ENCODE results near the gene SNTG2.

Gene SNTG2

GRCh38 chr2:981258-981657, 30.6 kb downstream of the SNTG2 start:
- H3K27ac ChIP-seq = no peak overlapping the region

GRCh38 chr2:981759-982158, 31.1 kb downstream of the SNTG2 start:
- Histone ChIP-seq H3K27ac (no peak overlapping the region), H3K4me3 (no peak overlapping the region)

More at GRCh38 chr2:981258-981657, 30.6 kb downstream of the SNTG2 start:
- no peak overlapping the region for H3K4me3 ChIP-seq

GRCh38 chr2:985317-985898, 34.8 kb downstream of the SNTG2 start:
- Histone ChIP-seq H3K4me3 (no peak overlapping the region), H3K27ac (no peak overlapping the region)

GRCh38 chr2:987789-988188, 37.1 kb downstream of the SNTG2 start:
- Histone ChIP-seq H3K27ac (no peak overlapping the region), H3K4me3 (no peak overlapping the region)

GRCh38 chr2:989781-990467, 39.3 kb downstream of the SNTG2 start:
- Histone ChIP-seq H3K4me3 (no peak overlapping the region), H3K27ac (no peak overlapping the region)

GRCh38 chr2:990970-991369, 40.3 kb downstream of the SNTG2 start:
- H3K27ac ChIP-seq = no peak overlapping the region

GRCh38 chr2:1002350-1002749, 51.7 kb downstream of the SNTG2 start:
- Histone ChIP-seq H3K4me3 (no peak overlapping the region), H3K27ac (no peak overlapping the region)

More at GRCh38 chr2:990970-991369, 40.3 kb downstream of the SNTG2 start:
- no peak overlapping the region for H3K4me3 ChIP-seq

- H3K4me3 ChIP-seq = no peak overlapping the region
- H3K27ac ChIP-seq = no peak overlapping the region
These were observed 53.7 kb downstream of the SNTG2 start for GRCh38 chr2:1004398-1004797.

- no peak overlapping the region for H3K4me3 ChIP-seq
- no peak overlapping the region for H3K27ac ChIP-seq
These were observed 59.8 kb downstream of the SNTG2 start for GRCh38 chr2:1010415-1010930.

GRCh38 chr2:1011006-1011405, 60.4 kb downstream of the SNTG2 start:
- Histone ChIP-seq H3K27ac (no peak overlapping the region), H3K4me3 (no peak overlapping the region)

- Histone ChIP-seq H3K4me3 (no peak overlapping the region), H3K27ac (no peak overlapping the region)
These were observed 61.3 kb downstream of the SNTG2 start for GRCh38 chr2:1011985-1012384.

- H3K27ac ChIP-seq = no peak overlapping the region
- H3K4me3 ChIP-seq = no peak overlapping the region
These were observed 64.2 kb downstream of the SNTG2 start for GRCh38 chr2:1014802-1015201.

GRCh38 chr2:1016500-1016899, 65.9 kb downstream of the SNTG2 start:
- Histone ChIP-seq H3K27ac (no peak overlapping the region), H3K4me3 (no peak overlapping the region)

GRCh38 chr2:1017827-1018226, 67.2 kb downstream of the SNTG2 start:
- H3K27ac ChIP-seq = no peak overlapping the region
- no peak overlapping the region for H3K4me3 ChIP-seq

- Histone ChIP-seq H3K4me3 (no peak overlapping the region), H3K27ac (no peak overlapping the region)
These were observed 69.6 kb downstream of the SNTG2 start for GRCh38 chr2:1020206-1020605.

GRCh38 chr2:1022178-1022577, 71.5 kb downstream of the SNTG2 start:
- Histone ChIP-seq H3K4me3 (no peak overlapping the region), H3K27ac (no peak overlapping the region)

GRCh38 chr2:1024981-1025380, 74.3 kb downstream of the SNTG2 start:
- no peak overlapping the region for H3K4me3 ChIP-seq
- no peak overlapping the region for H3K27ac ChIP-seq

GRCh38 chr2:1026141-1026540, 75.5 kb downstream of the SNTG2 start:
- Histone ChIP-seq H3K4me3 (no peak overlapping the region), H3K27ac (no peak overlapping the region)

GRCh38 chr2:1028831-1029230, 78.2 kb downstream of the SNTG2 start:
- no peak overlapping the region for H3K4me3 ChIP-seq

GRCh38 chr2:1032030-1032429, 81.4 kb downstream of the SNTG2 start:
- H3K27ac ChIP-seq = no peak overlapping the region
- no peak overlapping the region for H3K4me3 ChIP-seq

More at GRCh38 chr2:1028831-1029230, 78.2 kb downstream of the SNTG2 start:
- H3K27ac ChIP-seq = no peak overlapping the region

GRCh38 chr2:1033069-1033468, 82.4 kb downstream of the SNTG2 start:
- no peak overlapping the region for H3K4me3 ChIP-seq
- no peak overlapping the region for H3K27ac ChIP-seq

- no peak overlapping the region for H3K4me3 ChIP-seq
- no peak overlapping the region for H3K27ac ChIP-seq
These were observed 86.4 kb downstream of the SNTG2 start for GRCh38 chr2:1037066-1037465.
